Sigmoid colon (tissue), 7 donors: ENCODE data around the gene MARCHF11. TPM values are rescaled to one million over a fixed set of nuclear protein-coding genes. Genes with fewer than 3 reads are reported as not detected.
A peak's percentile ranks its signal among the peaks of the same experiment; 100 is the strongest.

Experiments used
- DNase-seq: peaks from one replicate; pipeline ENCODE4 v3.0.0-alpha.2; 2019
- H3K27ac ChIP-seq, 4 donors: fragments of 200-600 bp; sonication (generic); one replicate each; pipeline ENCODE4 v1.5.1; 2016 to 2019; ENCODE audit warnings: mild to moderate bottlenecking in 1 of 4
- H3K27me3 ChIP-seq, 3 donors: fragments of 200-600 bp; sonication (generic); one replicate each; pipeline ENCODE4 v1.5.1; 2019; ENCODE audit warnings: mild to moderate bottlenecking in 1 of 3
- H3K36me3 ChIP-seq, 4 donors: fragments of 200-600 bp; sonication (generic); one replicate each; pipeline ENCODE4 v1.5.1; 2016 to 2019
- H3K4me1 ChIP-seq, 4 donors: fragments of 200-600 bp; sonication (generic); one replicate each; pipeline ENCODE4 v1.5.1; 2017 to 2019
- H3K4me3 ChIP-seq, 4 donors: fragments of 200-600 bp; sonication (generic); one replicate each; pipeline ENCODE4 v1.5.1; 2017 to 2019; ENCODE audit warnings: mild to moderate bottlenecking in 2 of 4, moderate library complexity in 1 of 4
- H3K9me3 ChIP-seq, 4 donors: fragments of 200-600 bp in 3 of 4; sonication (generic) in 3 of 4; one replicate each; pipeline versions ENCODE4 v1.5.1 to v1.6.1; 2013 to 2019
- EP300 ChIP-seq, 4 donors: sonication (generic); formaldehyde crosslinking; IDR thresholded peaks; one replicate each; pipeline ENCODE4 v1.6.1; 2017; ENCODE audit warnings: antibody characterized with exemption in 4 of 4
- POLR2A ChIP-seq, 2 donors: fragments of 450-650 bp; IDR thresholded peaks; one replicate each; pipeline ENCODE4 v1.6.1; 2016; ENCODE audit warnings: antibody characterized with exemption in 2 of 2, mild to moderate bottlenecking in 2 of 2, moderate library complexity in 2 of 2
- POLR2AphosphoS5 ChIP-seq, 4 donors: sonication (generic); formaldehyde crosslinking; IDR thresholded peaks; one replicate each; pipeline ENCODE4 v1.6.1; 2017; ENCODE audit warnings: antibody characterized with exemption in 4 of 4
- WGBS, 2 donors: extraction: QIAGEN DNeasy Blood & Tissue Kit; methylation state at CpG; one replicate each; pipeline ENCODE4 v1.1.7; 2013; 5-methylcytosine and 5-hydroxymethylcytosine counted together
- intact Hi-C: fragments of 100-400 bp; cut with DNase I; formaldehyde crosslinking; loops from one replicate; pipeline ENCODE4 v1.15.1; 2023
- polyA plus RNA-seq, 3 donors: library from polyadenylated mRNA; stranded (reverse); fragments of 200-250 nt; gene quantifications; one replicate each; pipeline ENCODE4 v1.2.3, GENCODE V29; 2013
- total RNA-seq, 4 donors: library from RNA; depleted of rRNA; stranded (reverse); fragments of >200 nt; gene quantifications; one replicate each; pipeline ENCODE4 v1.1.0, GENCODE V29; 2016
- TF ChIP-seq, protein P1 (sequence below), 4 experiments: fragments of 450-650 bp in 3 of 4; fragments of 200-600 bp in 1 of 4; IDR thresholded peaks; one replicate each; pipeline ENCODE4 v1.5.1; 2016 to 2019; ENCODE audit warnings: antibody characterized with exemption in 4 of 4, mild to moderate bottlenecking in 3 of 4, moderate library complexity in 2 of 4
- donor health status: healthy with polysubstance abuse.
- donor health status: Bipolar disorder and iron deficiency.
- donor health status: healthy.

MARCHF11 gene
- total and polyA plus RNA-seq, 7 donors, result not detected

DNA sequence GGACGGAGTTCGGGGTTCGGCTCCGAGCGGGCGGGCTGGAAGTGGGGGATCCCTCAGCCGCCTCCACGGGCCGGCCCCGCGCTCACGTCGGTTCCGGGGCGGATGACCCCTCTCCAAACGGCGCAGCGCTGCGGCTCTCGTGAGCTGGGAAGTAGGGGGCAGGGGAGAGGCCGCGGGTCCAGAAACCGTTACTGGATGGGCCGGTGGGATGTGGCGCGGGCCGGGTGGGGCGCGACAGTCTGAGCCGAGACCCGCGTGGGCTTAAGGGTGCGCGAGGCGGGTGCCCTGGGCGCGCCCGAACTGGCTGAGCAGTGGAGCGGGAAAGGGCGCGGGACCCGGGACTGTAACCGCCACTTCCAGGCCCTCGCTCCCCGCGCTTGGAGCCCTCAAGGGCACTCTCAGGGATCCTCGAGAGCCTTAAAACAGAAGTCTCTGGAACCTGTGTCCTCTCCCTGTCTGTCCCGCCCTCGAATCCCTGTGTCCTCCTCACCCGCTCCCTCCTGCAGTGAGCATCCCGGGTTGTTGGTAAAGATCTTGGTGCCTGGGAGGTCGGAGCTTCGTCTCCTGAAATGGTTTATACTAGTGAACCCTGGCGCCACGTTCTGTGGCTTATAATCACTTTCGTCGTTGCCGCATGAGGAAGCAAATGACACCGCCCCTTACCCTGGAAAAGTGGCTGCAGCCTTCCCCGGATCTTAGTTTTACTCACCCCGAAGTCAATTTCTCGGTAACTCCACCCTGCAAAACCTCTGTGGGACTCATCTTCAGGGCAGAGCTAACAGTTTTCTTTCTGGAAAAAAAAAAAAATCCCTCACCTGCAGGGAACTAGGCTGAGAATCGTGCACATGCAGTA is 571 bp upstream of the MARCHF11 start:
- peak overlapping the region in 1 of 4 donors; percentile 27 for H3K4me3 ChIP-seq

DNA sequence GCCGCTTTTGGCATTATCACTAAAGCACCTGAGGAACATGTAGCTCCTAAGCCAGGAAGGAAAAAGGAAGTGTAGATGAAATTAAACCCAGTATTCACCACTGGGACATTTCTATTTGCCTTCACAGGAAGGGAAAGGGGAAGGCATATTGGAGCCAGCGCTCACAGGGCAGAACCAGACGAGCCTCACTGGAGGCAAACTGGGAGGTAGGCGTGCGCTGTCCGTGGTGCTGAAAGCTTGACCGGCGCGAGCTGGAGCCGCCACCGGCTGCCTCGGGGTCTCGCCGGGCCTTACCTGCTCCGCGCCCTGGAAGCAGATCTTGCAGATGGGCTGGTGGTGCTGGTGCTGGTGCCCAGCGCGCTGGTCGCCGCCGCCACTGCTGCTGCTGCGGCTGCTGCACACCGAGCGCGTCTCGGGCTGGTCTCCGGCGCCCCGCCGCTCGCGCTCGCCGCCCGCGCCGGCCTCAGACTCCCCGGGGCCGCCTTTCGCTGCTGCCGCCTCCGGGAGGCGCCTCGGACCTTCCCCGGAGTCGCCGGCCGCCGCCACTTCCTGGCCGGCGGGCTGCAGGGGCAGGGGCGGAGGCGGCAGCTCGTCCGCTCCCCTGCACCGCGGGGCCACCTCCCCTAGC is 732 bp downstream of the MARCHF11 start:
- Histone ChIP-seq H3K27ac (no peak overlapping the region), H3K36me3 (no peaks in the 10 kb centered on the region), H3K4me1 (peaks cover 0 to 13% (median 4%) of the 10 kb centered on the region in 4 donors), H3K27me3 (peaks cover 16 to 76% (median 33%) of the 10 kb centered on the region in 3 donors), H3K4me3 (peak overlapping the region in 2 of 4 donors; percentile 10 to 19), H3K9me3 (no peaks in the 10 kb centered on the region)
- WGBS, 2 donors, result 4 to 8% methylated on average over 57 of the region's 57 CpGs
- intact Hi-C loops, result no loop called here
- TF ChIP-seq, protein P1, sequence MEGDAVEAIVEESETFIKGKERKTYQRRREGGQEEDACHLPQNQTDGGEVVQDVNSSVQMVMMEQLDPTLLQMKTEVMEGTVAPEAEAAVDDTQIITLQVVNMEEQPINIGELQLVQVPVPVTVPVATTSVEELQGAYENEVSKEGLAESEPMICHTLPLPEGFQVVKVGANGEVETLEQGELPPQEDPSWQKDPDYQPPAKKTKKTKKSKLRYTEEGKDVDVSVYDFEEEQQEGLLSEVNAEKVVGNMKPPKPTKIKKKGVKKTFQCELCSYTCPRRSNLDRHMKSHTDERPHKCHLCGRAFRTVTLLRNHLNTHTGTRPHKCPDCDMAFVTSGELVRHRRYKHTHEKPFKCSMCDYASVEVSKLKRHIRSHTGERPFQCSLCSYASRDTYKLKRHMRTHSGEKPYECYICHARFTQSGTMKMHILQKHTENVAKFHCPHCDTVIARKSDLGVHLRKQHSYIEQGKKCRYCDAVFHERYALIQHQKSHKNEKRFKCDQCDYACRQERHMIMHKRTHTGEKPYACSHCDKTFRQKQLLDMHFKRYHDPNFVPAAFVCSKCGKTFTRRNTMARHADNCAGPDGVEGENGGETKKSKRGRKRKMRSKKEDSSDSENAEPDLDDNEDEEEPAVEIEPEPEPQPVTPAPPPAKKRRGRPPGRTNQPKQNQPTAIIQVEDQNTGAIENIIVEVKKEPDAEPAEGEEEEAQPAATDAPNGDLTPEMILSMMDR (IDR thresholded peaks at IDR 0.05), result no peak
- TF ChIP-seq POLR2AphosphoS5 (IDR thresholded peaks at IDR 0.05), result no peak
- no peak for DNase-seq

More for the DNA sequence above, 571 bp upstream of the MARCHF11 start:
- Histone ChIP-seq H3K4me1 (peaks cover 0 to 13% (median 4%) of the 10 kb centered on the region in 4 donors), H3K27me3 (peaks cover 16 to 77% (median 33%) of the 10 kb centered on the region in 3 donors), H3K27ac (no peak overlapping the region), H3K36me3 (no peaks in the 10 kb centered on the region), H3K9me3 (no peaks in the 10 kb centered on the region)
- TF ChIP-seq EP300 (IDR thresholded peaks at IDR 0.05) (no peak), POLR2AphosphoS5 (IDR thresholded peaks at IDR 0.05) (no peak), POLR2A (IDR thresholded peaks at IDR 0.05) (no peak)
- TF ChIP-seq, protein P1 (IDR thresholded peaks at IDR 0.05), result no peak
- intact Hi-C loops, result no loop called here
- WGBS, 2 donors, result 4 to 11% methylated on average over 63 of the region's 63 CpGs
- DNase-seq, result no peak

DNA sequence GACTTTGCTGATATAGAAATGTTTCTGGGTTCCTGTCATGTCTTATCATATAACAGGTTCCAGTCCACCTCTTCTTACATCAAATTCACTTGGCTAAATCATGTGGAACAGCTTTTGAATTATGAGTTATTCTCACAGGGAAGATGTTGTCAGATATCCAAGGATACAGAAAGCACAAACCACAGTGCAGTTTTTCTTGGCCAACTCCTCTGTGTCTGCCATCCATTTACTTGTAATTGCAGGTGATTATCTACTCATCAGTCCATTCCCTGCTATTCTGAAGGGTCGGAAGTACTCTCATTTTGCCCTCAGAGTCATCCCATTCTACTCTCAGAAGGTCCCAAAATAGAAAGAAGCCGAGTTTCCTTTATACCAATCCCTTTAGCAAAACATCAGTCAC is 10.0 kb downstream of the MARCHF11 start:
- no peak for DNase-seq
- intact Hi-C loops, result no loop called here
- no peaks in the 10 kb centered on the region for H3K36me3 ChIP-seq
- TF ChIP-seq POLR2A (IDR thresholded peaks at IDR 0.05) (no peak), POLR2AphosphoS5 (IDR thresholded peaks at IDR 0.05) (no peak), EP300 (IDR thresholded peaks at IDR 0.05) (no peak)
- TF ChIP-seq, protein P1 (IDR thresholded peaks at IDR 0.05), result no peak
- WGBS, 2 donors, result 30 to 32% methylated on average over 2 of the region's 2 CpGs
- H3K4me3 ChIP-seq, result no peak overlapping the region
- no peak overlapping the region for H3K27ac ChIP-seq
- H3K27me3 ChIP-seq, result peaks cover 0 to 5% (median 0%) of the 10 kb centered on the region in 3 donors
- H3K9me3 ChIP-seq, result no peaks in the 10 kb centered on the region
- no peaks in the 10 kb centered on the region for H3K4me1 ChIP-seq

DNA sequence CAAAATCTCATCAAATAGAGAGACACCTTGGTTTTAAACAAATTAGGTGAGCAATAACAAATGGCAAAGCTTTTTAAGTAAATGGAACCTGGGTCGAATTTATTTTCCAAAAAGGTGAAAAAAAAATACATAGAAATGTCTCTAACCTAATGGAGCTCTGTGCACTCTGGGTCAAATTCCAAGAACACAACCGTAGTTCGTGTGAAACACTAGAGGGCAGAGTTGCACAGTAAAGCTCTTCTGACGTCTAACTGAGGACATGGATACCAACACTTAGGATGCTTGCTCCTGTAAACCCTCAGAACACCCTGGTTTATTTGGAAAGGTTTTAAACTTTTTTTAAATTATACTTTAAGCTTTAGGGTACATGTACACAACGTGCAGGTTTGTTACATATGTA is 18.9 kb downstream of the MARCHF11 start:
- Histone ChIP-seq H3K36me3 (no peaks in the 10 kb centered on the region), H3K4me1 (no peaks in the 10 kb centered on the region), H3K9me3 (no peaks in the 10 kb centered on the region), H3K27me3 (peaks cover 0 to 5% (median 0%) of the 10 kb centered on the region in 3 donors), H3K27ac (no peak overlapping the region), H3K4me3 (no peak overlapping the region)
- no peak for TF ChIP-seq POLR2AphosphoS5 (IDR thresholded peaks at IDR 0.05)
- no peak for TF ChIP-seq EP300 (IDR thresholded peaks at IDR 0.05)
- TF ChIP-seq POLR2A (IDR thresholded peaks at IDR 0.05), result no peak
- TF ChIP-seq, protein P1 (IDR thresholded peaks at IDR 0.05), result peak in 2 of 4 experiments; percentile 10 to 45
- DNase-seq, result no peak
- intact Hi-C loops, result loop anchor here (5.0 kb wide), 1 partner anchor 297 kb away; no protein-coding TSS in a partner anchor
- 0 to 1% methylated on average over 5 of the region's 5 CpGs for WGBS, 2 donors
